Spleen (tissue), 3 donors: Measurements from ENCODE around the gene TTC28.

Source experiments
- POLR2A ChIP-seq, 3 donors: fragments of 450-650 bp; IDR thresholded peaks; one replicate each; pipeline ENCODE4 v1.5.1; 2017; ENCODE audit warnings: antibody characterized with exemption in 3 of 3, mild to moderate bottlenecking in 1 of 3
- POLR2AphosphoS5 ChIP-seq, 3 donors: sonication (generic); formaldehyde crosslinking; IDR thresholded peaks; one replicate each; pipeline ENCODE4 v1.5.1; 2017; ENCODE audit warnings: antibody characterized with exemption in 3 of 3

DNA sequence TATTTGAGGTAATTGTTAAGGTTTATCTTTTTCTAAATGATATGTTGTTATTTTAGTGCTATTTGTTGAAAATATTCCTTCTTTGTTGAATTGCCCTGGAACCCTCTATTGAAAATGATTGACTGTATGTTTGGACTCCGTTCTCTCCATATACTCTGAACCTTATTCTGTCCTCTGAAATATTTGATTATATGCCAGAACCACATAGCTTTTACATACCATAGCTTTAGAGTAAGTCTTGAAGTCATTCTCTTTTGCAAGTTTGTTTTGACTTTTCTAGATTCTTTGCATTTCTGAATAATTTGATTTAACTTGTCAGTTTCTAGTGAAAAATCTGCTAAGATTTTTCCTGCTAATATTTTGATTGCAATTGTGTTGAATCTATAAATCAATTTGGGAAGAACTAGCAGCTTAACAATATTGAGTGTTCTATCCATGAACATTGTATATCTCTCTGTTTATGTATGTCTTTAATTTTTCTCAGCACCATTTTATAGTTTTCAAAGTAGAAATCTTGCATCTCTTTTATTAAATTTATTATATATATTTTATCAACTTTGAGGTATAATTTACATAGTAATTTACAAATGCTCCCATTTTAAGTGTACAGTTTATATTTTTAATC is 708.9 kb downstream of the TTC28 start:
- TF ChIP-seq POLR2AphosphoS5 (IDR thresholded peaks at IDR 0.05) (no peak), POLR2A (IDR thresholded peaks at IDR 0.05) (no peak)
